NT2/D1 (cell line): ENCODE data around the gene RAB43.

Experiments used
- SUZ12 ChIP-seq: IDR thresholded peaks from 2 replicates; pipeline ENCODE4 v1.6.1; 2011; ENCODE audit not compliant: insufficient read length, insufficient read depth; ENCODE audit errors: extremely low read depth
- YY1 ChIP-seq: IDR thresholded peaks from 2 replicates; pipeline ENCODE4 v1.6.1; 2011; ENCODE audit not compliant: insufficient read length, insufficient read depth
- ZNF274 ChIP-seq: IDR thresholded peaks from 2 replicates; pipeline ENCODE4 v1.6.1; 2011; ENCODE audit warnings: mild to moderate bottlenecking, low read depth, low read length

DNA sequence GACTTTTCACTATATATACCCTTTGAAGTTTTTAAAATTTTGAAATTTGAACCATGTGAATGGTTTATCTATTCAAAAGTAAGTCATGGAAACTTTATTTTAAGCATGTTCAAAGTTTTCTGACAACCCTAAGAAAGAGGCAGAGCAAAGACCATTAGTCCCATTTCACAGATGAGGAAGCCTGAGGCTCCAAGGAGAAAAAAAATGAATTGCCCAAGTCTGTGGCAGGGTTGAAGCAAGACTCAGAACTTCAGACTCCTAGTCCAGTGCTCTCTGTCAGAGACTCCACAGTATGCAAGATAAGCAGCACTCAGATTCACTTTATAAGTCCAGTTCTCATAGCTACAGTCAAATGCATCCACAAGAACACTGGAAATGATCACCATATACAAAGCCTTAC, 4.5 kb downstream of the RAB43 start:
- TF ChIP-seq SUZ12 (no peak), ZNF274 (no peak), YY1 (no peak)
